Stimulated activated CD8-positive, alpha-beta memory T cell treated with anti-CD3 and anti-CD28 coated beads, Interleukin-2, amount 100 ng/mL, for 1 hour (primary cell): ENCODE data around the gene CASS4.

Experiments used
- DNase-seq, 2 donors: peaks; one replicate each; pipeline ENCODE4 v3.0.0-alpha.2; 2020; ENCODE audit warnings: low read depth in 2 of 2

Gene CASS4

GRCh38 chr20:56443654-56444540, 31.8 kb downstream of the CASS4 start:
- no peak for DNase-seq

- DNase-seq = no peak
Observed at GRCh38 chr20:56445130-56445529, 33.1 kb downstream of the CASS4 start.

- no peak for DNase-seq
Observed at GRCh38 chr20:56445540-56445939, 33.5 kb downstream of the CASS4 start.

DNA sequence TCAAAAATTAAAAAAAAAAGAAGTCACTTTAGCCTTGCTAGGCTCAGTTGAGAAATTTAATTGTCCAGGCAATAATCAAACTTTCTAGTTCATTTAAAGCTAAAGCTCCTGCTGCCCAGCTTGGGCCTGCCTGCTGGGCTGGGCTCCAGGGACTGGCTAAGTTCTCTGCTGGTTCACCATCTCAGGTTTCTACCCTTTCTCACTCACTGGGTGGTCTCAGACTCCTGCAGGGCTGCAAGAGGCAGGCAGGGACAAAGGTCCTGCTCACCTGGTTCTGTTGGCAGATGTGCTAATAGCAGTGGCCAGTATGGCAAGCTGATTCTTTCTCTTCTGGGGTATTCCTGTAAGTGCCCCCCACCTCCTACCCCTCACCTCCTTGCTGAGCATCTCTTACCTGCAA, 35.2 kb downstream of the CASS4 start:
- no peak for DNase-seq

- DNase-seq = no peak
Observed at GRCh38 chr20:56449459-56449858, 37.4 kb downstream of the CASS4 start.

DNA sequence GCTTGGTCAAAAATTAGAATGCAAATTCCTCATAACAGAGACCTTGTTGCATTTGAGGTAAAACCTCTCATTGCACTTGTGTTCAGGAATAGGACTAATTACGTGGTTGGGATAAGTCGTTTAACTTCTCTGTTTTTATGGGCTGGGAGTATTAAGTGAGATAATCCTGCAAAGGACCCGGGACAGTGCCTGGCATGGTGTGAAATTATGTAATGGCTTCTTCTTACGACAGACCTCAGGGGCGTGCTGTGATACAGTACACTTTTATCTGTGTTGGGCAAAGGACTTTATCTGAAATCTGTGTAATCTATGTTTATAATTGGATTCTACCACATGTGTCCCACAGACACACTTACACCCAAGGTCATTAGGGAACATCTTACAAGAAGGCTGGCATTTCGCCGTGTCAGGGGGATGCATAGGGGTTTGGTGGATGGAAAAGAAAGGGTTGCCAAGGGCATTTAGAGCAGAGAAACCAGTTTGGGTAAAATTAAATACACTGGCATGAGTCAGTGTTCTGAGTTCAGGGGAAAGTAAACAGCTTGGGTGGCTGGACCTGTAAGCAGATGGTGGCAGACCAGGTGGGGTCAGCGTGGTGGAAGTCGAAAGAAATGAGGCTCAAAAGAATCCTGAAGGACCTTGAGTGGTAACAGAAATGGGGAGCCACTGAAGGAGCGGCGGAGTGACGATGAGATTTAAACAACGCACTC, 39.2 kb downstream of the CASS4 start:
- no peak for DNase-seq

- DNase-seq = no peak
Observed at GRCh38 chr20:56453352-56453751, 41.3 kb downstream of the CASS4 start.

- no peak for DNase-seq
Observed at GRCh38 chr20:56454754-56455153, 42.7 kb downstream of the CASS4 start.

DNA sequence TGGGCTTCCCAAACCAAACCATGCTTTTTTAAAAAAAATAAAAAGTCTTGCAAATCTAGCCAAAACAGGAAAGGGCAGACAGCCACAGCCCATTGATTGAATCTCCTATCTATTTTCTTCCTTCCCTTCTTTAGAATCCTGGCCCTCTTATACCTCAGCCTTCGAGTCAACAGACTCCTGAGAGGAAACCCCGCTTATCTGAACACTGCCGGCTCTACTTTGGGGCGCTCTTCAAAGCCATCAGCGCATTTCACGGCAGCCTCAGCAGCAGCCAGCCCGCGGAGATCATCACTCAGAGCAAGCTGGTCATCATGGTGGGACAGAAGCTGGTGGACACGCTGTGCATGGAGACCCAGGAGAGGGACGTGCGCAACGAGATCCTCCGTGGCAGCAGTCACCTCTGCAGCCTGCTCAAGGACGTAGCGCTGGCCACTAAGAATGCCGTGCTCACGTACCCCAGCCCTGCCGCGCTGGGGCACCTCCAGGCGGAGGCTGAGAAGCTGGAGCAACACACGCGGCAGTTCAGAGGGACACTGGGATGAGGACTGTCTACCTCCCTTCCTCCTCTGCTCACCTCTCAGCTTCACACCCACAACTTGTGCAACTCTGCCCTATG, 46.3 kb downstream of the CASS4 start:
- no peak for DNase-seq

- peak in 1 of 2 donors; percentile 9 for DNase-seq
Observed at GRCh38 chr20:56460459-56460858, 48.4 kb downstream of the CASS4 start.

DNA sequence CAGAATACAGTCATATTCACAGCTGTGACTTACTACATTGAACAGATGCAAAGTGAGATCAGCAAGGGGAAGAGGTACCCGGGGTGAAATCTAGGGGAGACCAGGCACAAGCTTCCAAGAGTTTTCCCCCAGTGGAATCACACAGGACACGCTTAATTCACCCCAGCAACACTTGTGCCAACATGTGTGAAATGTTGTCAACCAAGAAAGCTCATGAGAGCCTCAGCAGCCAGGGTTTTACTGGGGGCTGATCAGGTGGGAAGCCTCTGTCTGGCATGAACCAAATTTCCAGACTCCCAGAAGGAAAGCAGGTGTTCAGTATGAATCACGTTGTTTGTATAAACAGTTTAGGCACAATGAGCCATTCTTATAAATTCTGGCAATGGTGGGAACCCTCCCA, 49.5 kb downstream of the CASS4 start:
- no peak for DNase-seq

DNA sequence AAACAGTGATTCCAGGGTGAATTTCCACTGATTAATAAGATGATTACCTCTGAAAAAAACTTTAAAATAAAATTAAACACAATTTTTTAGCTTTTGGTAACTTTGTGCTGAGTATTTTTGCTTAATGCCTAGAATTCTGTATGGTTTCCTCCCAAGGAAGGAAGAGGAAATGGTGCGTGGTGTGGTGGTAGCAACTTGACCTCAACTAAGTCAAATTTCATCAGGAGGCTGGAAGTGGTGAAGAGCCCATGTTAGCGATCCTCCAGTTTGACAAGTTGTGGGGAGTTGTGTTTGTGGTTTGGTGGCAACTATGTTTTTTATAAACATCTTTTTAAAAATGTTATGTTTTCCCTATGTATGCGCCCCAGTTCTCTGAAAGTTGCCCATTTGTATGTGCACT, 51.4 kb downstream of the CASS4 start:
- DNase-seq = no peak

GRCh38 chr20:56465997-56466396, 53.9 kb downstream of the CASS4 start:
- DNase-seq = no peak

DNA sequence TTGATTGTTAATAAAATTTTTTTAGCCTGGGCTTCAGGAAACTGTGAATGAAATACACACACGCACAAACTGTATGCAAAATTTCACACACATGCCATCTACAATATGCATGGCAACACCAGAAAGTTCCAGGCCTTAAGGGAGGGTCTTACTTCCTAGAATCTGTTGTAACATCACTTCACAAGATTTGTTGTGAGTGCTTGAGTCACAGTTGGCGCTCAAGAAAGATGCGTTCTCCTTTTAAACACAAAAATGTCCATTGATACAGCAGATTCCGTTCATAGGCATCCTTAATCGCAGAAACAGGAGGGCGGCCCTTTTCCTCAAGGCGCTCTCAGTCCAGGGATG, 55.9 kb downstream of the CASS4 start:
- no peak for DNase-seq

- peak; percentile 93 to 97 for DNase-seq
Observed at GRCh38 chr20:56468316-56469076, 56.4 kb downstream of the CASS4 start, which contains the start of gene RTF2. TSS of gene RTF2 (plus strand) at chr20:56468627. CDS start at chr20:56468698, 71 bp downstream.

- DNase-seq = no peak
Observed at GRCh38 chr20:56469077-56469449, 57.0 kb downstream of the CASS4 start.

DNA sequence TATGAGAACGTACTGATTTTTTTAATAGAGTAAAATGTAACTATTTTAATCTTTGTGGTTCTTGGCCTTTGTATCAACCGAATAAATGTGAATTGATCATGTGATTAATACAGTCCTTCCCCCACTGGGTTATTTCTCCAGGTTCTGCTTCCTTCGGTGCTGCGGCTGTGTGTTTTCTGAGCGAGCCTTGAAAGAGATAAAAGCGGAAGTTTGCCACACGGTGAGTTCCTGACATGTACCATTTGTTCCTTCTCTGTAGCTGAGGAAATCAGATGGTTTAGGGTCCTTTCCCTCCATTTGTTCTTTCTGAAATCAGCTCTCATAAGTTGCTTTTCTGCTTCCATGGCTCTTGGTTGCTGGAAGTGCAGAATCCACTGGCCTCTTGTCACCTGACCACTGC, 71.9 kb downstream of the CASS4 start:
- no peak for DNase-seq

- no peak for DNase-seq
Observed at GRCh38 chr20:56487216-56487615, 75.2 kb downstream of the CASS4 start.

DNA sequence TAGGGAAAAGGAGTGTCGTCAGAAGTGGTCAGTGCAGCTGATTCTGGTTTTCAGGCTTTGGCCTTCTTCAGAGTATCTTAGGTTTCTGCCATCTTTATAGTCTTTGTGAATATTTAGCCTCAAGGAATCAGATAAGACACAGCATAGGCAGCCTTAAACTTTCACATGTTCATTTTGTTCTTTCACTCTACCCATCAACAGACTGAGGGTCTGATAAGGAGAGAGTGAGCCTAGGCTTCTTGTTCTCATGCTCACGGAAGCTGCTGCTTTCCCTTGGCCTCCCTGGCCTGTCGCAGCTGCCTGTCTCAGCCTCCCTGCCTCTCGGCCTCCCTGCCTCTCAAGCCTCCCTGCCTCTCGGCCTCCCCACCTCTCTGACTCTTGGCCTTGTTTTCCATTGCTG, 76.5 kb downstream of the CASS4 start:
- DNase-seq = no peak

DNA sequence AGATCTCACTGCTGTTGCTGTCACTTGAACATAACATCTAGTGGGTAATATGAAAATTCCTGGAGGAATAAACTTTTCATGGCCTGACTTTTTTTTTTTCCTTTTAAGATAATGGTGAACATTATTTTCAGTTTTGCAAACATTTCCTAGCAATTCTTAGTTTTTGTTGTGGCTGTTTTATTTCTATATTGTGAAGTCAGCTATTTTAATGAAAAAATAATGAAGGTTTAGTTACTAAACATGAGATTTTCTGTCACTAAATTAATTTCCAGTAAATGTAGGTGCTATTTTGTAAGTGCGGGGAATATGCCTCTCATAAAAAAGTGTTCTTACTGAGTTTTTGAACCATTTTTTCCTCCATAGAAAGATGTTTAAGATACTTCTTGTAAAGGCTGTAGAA, 89.1 kb downstream of the CASS4 start:
- no peak for DNase-seq

GRCh38 chr20:56503916-56504315, 91.9 kb downstream of the CASS4 start:
- DNase-seq = no peak

DNA sequence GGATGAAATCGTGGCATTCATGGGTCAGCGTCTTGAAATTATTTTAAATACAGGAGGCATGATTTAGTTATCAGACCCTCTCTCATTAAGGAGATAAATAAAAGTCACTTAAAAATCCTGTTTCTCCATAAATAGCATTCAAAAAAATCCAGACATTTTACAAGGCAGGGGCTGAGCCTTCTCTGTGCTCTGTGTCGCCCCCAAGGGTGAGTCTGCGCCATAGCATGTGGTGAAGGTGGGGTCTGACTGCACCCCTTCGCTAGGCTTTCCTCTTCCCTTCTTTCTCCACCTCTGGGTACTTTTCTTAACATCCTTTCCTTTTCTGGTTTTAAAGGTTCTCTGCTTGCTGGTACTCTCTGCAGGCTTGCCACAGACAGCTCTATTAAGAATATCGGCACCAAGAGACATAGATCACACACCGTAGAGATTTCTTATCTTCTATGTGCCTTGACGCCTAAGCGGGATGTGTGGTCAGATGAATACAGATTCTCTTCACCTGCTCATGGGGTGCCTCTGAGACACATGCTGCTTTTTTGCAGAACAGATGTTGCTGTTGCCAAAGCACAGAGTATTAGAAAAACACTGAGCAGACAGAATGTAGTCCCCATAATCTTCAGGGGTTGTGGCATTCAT, 92.4 kb downstream of the CASS4 start:
- no peak for DNase-seq
